B cell (primary cell): ENCODE measurements around the gene LRP1-AS. TPM values are rescaled to one million over a fixed set of nuclear protein-coding genes. Genes with fewer than 3 reads are reported as not detected.

ENCODE experiments used
- ATAC-seq: fragments of 200-7000 bp; cut with Tn5 transposase; one replicate; pipeline ENCODE4 v1.10.0; 2021; ENCODE audit warnings: low read depth, mild to moderate bottlenecking, moderate number of reproducible peaks, moderate library complexity
- CTCF ChIA-PET: fragments of 350-600 bp; sonication (Branson Sonifier 250); formaldehyde crosslinking; loops from one replicate; lab custom pipeline; 2021; ENCODE audit warnings: antibody characterized with exemption, inconsistent platforms; lab: Charles Lee
- POLR2A ChIA-PET: fragments of 350-600 bp; sonication (Branson Sonifier 250); formaldehyde crosslinking; loops from one replicate; lab custom pipeline; 2021; ENCODE audit warnings: antibody characterized with exemption; lab: Charles Lee
- DNase-seq: peaks from one replicate; pipeline ENCODE4 v3.0.0; 2013
- H2AFZ ChIP-seq: 2 replicates; pipeline ENCODE4 v1.6.1; 2012; ENCODE audit warnings: mild to moderate bottlenecking, low read depth, low read length; ENCODE audit not compliant: insufficient read depth, poor library complexity, severe bottlenecking
- H3K27ac ChIP-seq, 2 donors: 1 replicate in 1 of 2; 2 replicates in 1 of 2; pipeline ENCODE4 v1.5.1; 2012 to 2013; ENCODE audit warnings: low read length in 2 of 2, mild to moderate bottlenecking in 2 of 2, moderate library complexity in 1 of 2
- H3K27me3 ChIP-seq, 4 experiments: fragments of 200-600 bp in 1 of 4; sonication (generic) in 1 of 4; replicated peaks in 1 of 4; 1 replicate in 2 of 4; 2 replicates in 2 of 4; pipeline versions ENCODE4 v1.6.1 to v1.7.0; 2013 to 2016; ENCODE audit warnings: low read length in 3 of 4, mild to moderate bottlenecking in 2 of 4, mixed read lengths in 1 of 4, moderate library complexity in 1 of 4; ENCODE audit not compliant: insufficient read depth in 4 of 4, control insufficient read depth in 3 of 4; ENCODE audit errors: control extremely low read depth in 1 of 4
- H3K36me3 ChIP-seq, 2 experiments: replicated peaks in 1 of 2; 1 replicate in 1 of 2; 2 replicates in 1 of 2; pipeline versions ENCODE4 v1.6.1 to v1.7.1; 2013; ENCODE audit warnings: low read length in 1 of 2; ENCODE audit not compliant: insufficient read depth in 2 of 2, control insufficient read depth in 1 of 2; ENCODE audit errors: control extremely low read depth in 1 of 2, extremely low read depth in 1 of 2
- H3K4me1 ChIP-seq, 2 donors: fragments of 200-600 bp in 1 of 2; sonication (generic) in 1 of 2; 1 replicate in 1 of 2; 2 replicates in 1 of 2; pipeline versions ENCODE4 v1.5.1 to v1.6.1; 2013 to 2017; ENCODE audit warnings: low read length in 2 of 2; ENCODE audit not compliant: control insufficient read depth in 2 of 2, insufficient read depth in 2 of 2
- H3K4me2 ChIP-seq: replicated peaks from 2 replicates; pipeline ENCODE3; 2012; ENCODE audit warnings: mild to moderate bottlenecking, low read depth, low read length; ENCODE audit not compliant: poor library complexity, severe bottlenecking
- H3K4me3 ChIP-seq, 5 experiments: fragments of 200-600 bp in 1 of 5; sonication (generic) in 1 of 5; 1 replicate in 3 of 5; 2 replicates in 2 of 5; pipeline versions ENCODE4 v1.5.1 to v1.7.0; 2011 to 2016; ENCODE audit warnings: low read length in 4 of 5, mild to moderate bottlenecking in 4 of 5, low read depth in 2 of 5, control low read depth in 1 of 5, moderate library complexity in 1 of 5; ENCODE audit not compliant: insufficient read depth in 1 of 5; ENCODE audit errors: control extremely low read depth in 1 of 5, extremely low read depth in 1 of 5
- H3K79me2 ChIP-seq: fragments of 200-600 bp; sonication (generic); one replicate; pipeline ENCODE4 v1.6.0; 2016; ENCODE audit warnings: low read length; ENCODE audit not compliant: control insufficient read depth, insufficient read depth
- H3K9ac ChIP-seq: fragments of 200-600 bp; sonication (generic); 2 replicates; pipeline ENCODE4 v1.6.1; 2017; ENCODE audit warnings: mild to moderate bottlenecking, low read length, moderate library complexity
- H3K9me3 ChIP-seq, 3 donors: one replicate each; pipeline versions ENCODE4 v1.6.1 to v1.7.1; 2013; ENCODE audit warnings: low read length in 2 of 3; ENCODE audit not compliant: control insufficient read depth in 2 of 3, insufficient read depth in 1 of 3; ENCODE audit errors: control extremely low read depth in 1 of 3
- H4K20me1 ChIP-seq: 2 replicates; pipeline ENCODE4 v1.6.0; 2012; ENCODE audit warnings: mild to moderate bottlenecking, low read length; ENCODE audit not compliant: insufficient read depth, control insufficient read depth, poor library complexity, severe bottlenecking
- H3K27ac Mint-ChIP-seq: one replicate; pipeline ENCODE4 v1.8.0; 2021; ENCODE audit warnings: mixed read lengths
- H3K27me3 Mint-ChIP-seq: one replicate; pipeline ENCODE4 v1.8.0; 2021; ENCODE audit warnings: mixed read lengths
- H3K4me1 Mint-ChIP-seq: one replicate; pipeline ENCODE4 v1.8.0; 2021; ENCODE audit warnings: mixed read lengths
- H3K4me3 Mint-ChIP-seq: one replicate; pipeline ENCODE4 v1.8.0; 2021; ENCODE audit warnings: mixed read lengths
- H3K9me3 Mint-ChIP-seq: one replicate; pipeline ENCODE4 v1.8.0; 2022; ENCODE audit warnings: mixed read lengths; ENCODE audit not compliant: insufficient read depth
- CTCF ChIP-seq: fragments of 200-600 bp; IDR thresholded peaks from one replicate; pipeline ENCODE4 v1.8.0; 2022; ENCODE audit warnings: antibody characterized with exemption, mild to moderate bottlenecking
- EZH2 ChIP-seq: IDR thresholded peaks from 2 replicates; pipeline ENCODE4 v1.6.1; 2012; ENCODE audit warnings: borderline replicate concordance, low read depth, mild to moderate bottlenecking, moderate library complexity, low read length; ENCODE audit not compliant: insufficient read depth, poor library complexity, severe bottlenecking
- WGBS: methylation state at CpG from one replicate; pipeline ENCODE4 v1.1.5; 2013; ENCODE audit warnings: missing lambda C conversion rate; ENCODE audit not compliant: insufficient coverage; 5-methylcytosine and 5-hydroxymethylcytosine counted together
- intact Hi-C: fragments of 100-400 bp; cut with micrococcal nuclease; formaldehyde crosslinking; loops from one replicate; pipeline ENCODE4 v1.10.0; 2022
- polyA plus RNA-seq: library from polyadenylated mRNA; depleted of rRNA; stranded (reverse); fragments of >200 nt; gene quantifications from 2 replicates; pipeline ENCODE4 v1.2.3, GENCODE V29; 2012
- total RNA-seq, 2 donors: library from RNA; stranded (reverse); fragments of 120-200 nt in 1 of 2; gene quantifications; 1 replicate in 1 of 2; 2 replicates in 1 of 2; pipeline versions ENCODE4 v1.2.3 to v1.2.4, GENCODE V29; 2013 to 2022

Gene LRP1-AS
- total and polyA plus RNA-seq, 2 donors (not counting 1 experiment from before 2014, with no cell fraction given), result not detected

- POLR2A ChIA-PET, result interaction anchor here (0.7 to 2.4 kb wide), 5 partner anchors 9 to 25 kb away, joined by 3 to 10 read pairs (median 4); partner anchors contain the start of genes NAB2 and STAT6
- intact Hi-C loops, result no loop called here
- DNase-seq (no peak), ATAC-seq (no peak)
- Histone ChIP-seq H3K9me3 (no peaks in the 10 kb centered on the region), H3K27me3 (no peaks in the 10 kb centered on the region), H3K4me2 (no peak overlapping the region), H4K20me1 (peaks cover 47% of the 10 kb centered on the region), H3K27ac (no peak overlapping the region), H3K4me1 (peaks cover 19 to 27% of the 10 kb centered on the region in 2 donors), H3K4me3 (no peak overlapping the region), H3K9ac (no peak overlapping the region), H3K79me2 (peaks cover 17% of the 10 kb centered on the region), H3K36me3 (peaks cover 2 to 71% of the 10 kb centered on the region in 2 experiments), H2AFZ (no peak overlapping the region)
- WGBS, result 96% methylated on average over 7 of the region's 8 CpGs
- H3K4me3 Mint-ChIP-seq, result no peak overlapping the region
- TF ChIP-seq EZH2 (no peak), CTCF (no peak)
- no peaks in the 10 kb centered on the region for H3K9me3 Mint-ChIP-seq
- H3K4me1 Mint-ChIP-seq, result peaks cover 51% of the 10 kb centered on the region
- CTCF ChIA-PET, result interaction anchor here (1.0 to 18.5 kb wide), 5 partner anchors 8 to 86 kb away, joined by 3 to 406 read pairs (median 10); partner anchors contain the start of genes NAB2, NEMP1 and STAT6
- peak overlapping the region; percentile 59 for H3K27ac Mint-ChIP-seq
- no peaks in the 10 kb centered on the region for H3K27me3 Mint-ChIP-seq
These were observed 49.9 kb downstream of the LRP1-AS start for GRCh38 chr12:57097554-57097835.

GRCh38 chr12:57096748-57097553 is 50.5 kb downstream of the LRP1-AS start:
- Histone ChIP-seq H2AFZ (no peak overlapping the region), H3K27me3 (no peaks in the 10 kb centered on the region), H3K4me3 (no peak overlapping the region), H4K20me1 (peaks cover 41% of the 10 kb centered on the region), H3K79me2 (peaks cover 15% of the 10 kb centered on the region), H3K9me3 (no peaks in the 10 kb centered on the region), H3K27ac (peak overlapping the region in 1 of 2 donors; percentile 7), H3K36me3 (peaks cover 2 to 69% of the 10 kb centered on the region in 2 experiments), H3K4me1 (peaks cover 19 to 23% of the 10 kb centered on the region in 2 donors), H3K4me2 (no peak overlapping the region), H3K9ac (no peak overlapping the region)
- H3K4me1 Mint-ChIP-seq, result peaks cover 48% of the 10 kb centered on the region
- DNase-seq (no peak), ATAC-seq (no peak)
- no peaks in the 10 kb centered on the region for H3K27me3 Mint-ChIP-seq
- H3K4me3 Mint-ChIP-seq, result no peak overlapping the region
- ChIA-PET CTCF (interaction anchor here (0.6 to 18.5 kb wide), 5 partner anchors 9 to 404 kb away, joined by 3 to 406 read pairs (median 4); partner anchors contain the start of genes NEMP1 and STAT6), POLR2A (interaction anchor here (0.7 to 2.4 kb wide), 6 partner anchors 9 to 15 kb away, joined by 3 to 10 read pairs (median 5); partner anchors contain the start of genes NAB2 and STAT6)
- intact Hi-C loops, result no loop called here
- H3K27ac Mint-ChIP-seq, result peak overlapping the region; percentile 59
- no peak for TF ChIP-seq CTCF
- no peak for TF ChIP-seq EZH2
- no peaks in the 10 kb centered on the region for H3K9me3 Mint-ChIP-seq
- 93% methylated on average over 6 of the region's 8 CpGs for WGBS
